NT2/D1 (cell line): ENCODE measurements around the gene PKNOX2.

Experiments
- SUZ12 ChIP-seq: IDR thresholded peaks from 2 replicates; pipeline ENCODE4 v1.6.1; 2011; ENCODE audit not compliant: insufficient read length, insufficient read depth; ENCODE audit errors: extremely low read depth
- YY1 ChIP-seq: IDR thresholded peaks from 2 replicates; pipeline ENCODE4 v1.6.1; 2011; ENCODE audit not compliant: insufficient read length, insufficient read depth
- ZNF274 ChIP-seq: IDR thresholded peaks from 2 replicates; pipeline ENCODE4 v1.6.1; 2011; ENCODE audit warnings: mild to moderate bottlenecking, low read depth, low read length

GRCh38 chr11:125348674-125349309 is 184.2 kb downstream of the PKNOX2 start:
- TF ChIP-seq ZNF274 (no peak), YY1 (no peak), SUZ12 (no peak)
